Measurements from ENCODE around the gene TTC38. TPM values are rescaled to one million over a fixed set of nuclear protein-coding genes. Genes with fewer than 3 reads are reported as not detected.
A peak's percentile ranks its signal among the peaks of the same experiment; 100 is the strongest.

TTC38 gene
- total RNA-seq, 1 donor from 2014 or later: 25.4 TPM

GRCh38 chr22:46234969-46235368 lies 32.8 kb upstream of the TTC38 start:
- peak overlapping the region; percentile 84 for H3K27ac ChIP-seq (replicated peaks)
- H3K9me3 ChIP-seq (replicated peaks): no peaks in the 10 kb centered on the region
- no peak overlapping the region for H3K4me3 ChIP-seq
- no peak for TF ChIP-seq CTCF (IDR thresholded peaks at IDR 0.05; ENCODE audit: borderline replicate concordance)
- H3K4me1 ChIP-seq: peaks cover 59% of the 10 kb centered on the region
- intact Hi-C loops (cut with micrococcal nuclease): no loop called here
- H3K36me3 ChIP-seq: peaks cover 54% of the 10 kb centered on the region
- DNase-seq: no peak
- H3K27me3 ChIP-seq (ENCODE audit: low read depth): no peaks in the 10 kb centered on the region

- H3K27me3 ChIP-seq (ENCODE audit: low read depth): no peaks in the 10 kb centered on the region
- peaks cover 79% of the 10 kb centered on the region for H3K4me1 ChIP-seq
- peak overlapping the region; percentile 83 for H3K27ac ChIP-seq (replicated peaks)
- peak; percentile 69 for DNase-seq
- intact Hi-C loops (cut with micrococcal nuclease): no loop called here
- no peak overlapping the region for H3K4me3 ChIP-seq
- peaks cover 40% of the 10 kb centered on the region for H3K36me3 ChIP-seq
- no peaks in the 10 kb centered on the region for H3K9me3 ChIP-seq (replicated peaks)
- no peak for TF ChIP-seq CTCF (IDR thresholded peaks at IDR 0.05; ENCODE audit: borderline replicate concordance)
Measured at GRCh38 chr22:46237453-46238124, 30.2 kb upstream of the TTC38 start.

GRCh38 chr22:46238541-46238940 lies 29.3 kb upstream of the TTC38 start:
- peak overlapping the region; percentile 83 for H3K27ac ChIP-seq (replicated peaks)
- H3K4me1 ChIP-seq: peaks cover 74% of the 10 kb centered on the region
- TF ChIP-seq CTCF (IDR thresholded peaks at IDR 0.05; ENCODE audit: borderline replicate concordance): no peak
- peaks cover 39% of the 10 kb centered on the region for H3K36me3 ChIP-seq
- no peak for DNase-seq
- intact Hi-C loops (cut with micrococcal nuclease): no loop called here
- H3K9me3 ChIP-seq (replicated peaks): no peaks in the 10 kb centered on the region
- H3K27me3 ChIP-seq (ENCODE audit: low read depth): no peaks in the 10 kb centered on the region
- H3K4me3 ChIP-seq: no peak overlapping the region

- H3K4me3 ChIP-seq: no peak overlapping the region
- TF ChIP-seq CTCF (IDR thresholded peaks at IDR 0.05; ENCODE audit: borderline replicate concordance): no peak
- intact Hi-C loops (cut with micrococcal nuclease): no loop called here
Measured at GRCh38 chr22:46239261-46240048, 28.4 kb upstream of the TTC38 start.

GRCh38 chr22:46240073-46240472 lies 27.7 kb upstream of the TTC38 start:
- Histone ChIP-seq H3K27ac (replicated peaks) (peak overlapping the region; percentile 76), H3K9me3 (replicated peaks) (no peaks in the 10 kb centered on the region), H3K27me3 (ENCODE audit: low read depth) (no peaks in the 10 kb centered on the region), H3K4me3 (no peak overlapping the region), H3K36me3 (peaks cover 46% of the 10 kb centered on the region), H3K4me1 (peaks cover 84% of the 10 kb centered on the region)
- no peak for TF ChIP-seq CTCF (IDR thresholded peaks at IDR 0.05; ENCODE audit: borderline replicate concordance)
- intact Hi-C loops (cut with micrococcal nuclease): no loop called here
- no peak for DNase-seq

More at GRCh38 chr22:46239261-46240048, 28.4 kb upstream of the TTC38 start:
- Histone ChIP-seq H3K9me3 (replicated peaks) (no peaks in the 10 kb centered on the region), H3K27ac (replicated peaks) (peak overlapping the region; percentile 83), H3K4me1 (peaks cover 77% of the 10 kb centered on the region), H3K36me3 (peaks cover 47% of the 10 kb centered on the region), H3K27me3 (ENCODE audit: low read depth) (no peaks in the 10 kb centered on the region)
- DNase-seq: no peak

All from left ventricle myocardium inferior (tissue), 1 donor.